Keratinocyte (primary cell): ENCODE measurements around the gene FES.

Experiments used
- EZH2 ChIP-seq: IDR thresholded peaks from one replicate; pipeline ENCODE4 v1.6.1; 2012; ENCODE audit warnings: inconsistent platforms, mild to moderate bottlenecking, low read length, moderate library complexity
- TF ChIP-seq, protein P1 (sequence below), 3 experiments: IDR thresholded peaks in 1 of 3; conservative IDR thresholded peaks in 1 of 3; optimal IDR thresholded peaks in 1 of 3; 2 replicates in 2 of 3; 3 replicates in 1 of 3; pipeline versions ENCODE3 to v1.5.1; 2011; ENCODE audit warnings: low read length in 3 of 3, mild to moderate bottlenecking in 3 of 3, moderate library complexity in 2 of 3, control low read depth in 1 of 3, inconsistent platforms in 1 of 3; ENCODE audit not compliant: insufficient read depth in 2 of 3; ENCODE audit errors: extremely low read depth in 1 of 3

DNA sequence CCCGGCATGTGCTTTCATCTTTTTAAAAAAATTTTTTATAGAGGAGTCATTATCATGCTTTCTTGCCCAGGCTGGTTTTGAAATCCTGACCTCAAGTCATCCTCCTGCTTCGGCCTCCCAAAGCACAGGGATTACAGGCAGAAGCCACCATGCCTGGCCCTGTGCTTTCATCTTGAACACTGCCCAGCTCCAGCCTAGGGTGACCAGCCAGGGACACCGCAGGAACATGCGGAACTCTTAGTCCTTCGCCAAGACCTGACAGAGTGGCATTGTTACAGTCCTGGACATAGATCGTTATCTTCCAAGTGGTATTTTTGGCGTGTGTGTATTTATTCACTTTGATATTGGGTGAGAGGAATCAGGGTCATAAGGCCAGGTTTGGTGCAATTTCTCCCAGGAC lies 23.9 kb upstream of the FES start:
- TF ChIP-seq, protein P1, sequence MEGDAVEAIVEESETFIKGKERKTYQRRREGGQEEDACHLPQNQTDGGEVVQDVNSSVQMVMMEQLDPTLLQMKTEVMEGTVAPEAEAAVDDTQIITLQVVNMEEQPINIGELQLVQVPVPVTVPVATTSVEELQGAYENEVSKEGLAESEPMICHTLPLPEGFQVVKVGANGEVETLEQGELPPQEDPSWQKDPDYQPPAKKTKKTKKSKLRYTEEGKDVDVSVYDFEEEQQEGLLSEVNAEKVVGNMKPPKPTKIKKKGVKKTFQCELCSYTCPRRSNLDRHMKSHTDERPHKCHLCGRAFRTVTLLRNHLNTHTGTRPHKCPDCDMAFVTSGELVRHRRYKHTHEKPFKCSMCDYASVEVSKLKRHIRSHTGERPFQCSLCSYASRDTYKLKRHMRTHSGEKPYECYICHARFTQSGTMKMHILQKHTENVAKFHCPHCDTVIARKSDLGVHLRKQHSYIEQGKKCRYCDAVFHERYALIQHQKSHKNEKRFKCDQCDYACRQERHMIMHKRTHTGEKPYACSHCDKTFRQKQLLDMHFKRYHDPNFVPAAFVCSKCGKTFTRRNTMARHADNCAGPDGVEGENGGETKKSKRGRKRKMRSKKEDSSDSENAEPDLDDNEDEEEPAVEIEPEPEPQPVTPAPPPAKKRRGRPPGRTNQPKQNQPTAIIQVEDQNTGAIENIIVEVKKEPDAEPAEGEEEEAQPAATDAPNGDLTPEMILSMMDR (optimal IDR thresholded peaks at IDR 0.05 in 1 of 3, IDR thresholded peaks at IDR 0.05 in 1 of 3, conservative IDR thresholded peaks at IDR 0.05 in 1 of 3; ENCODE audit: extremely low read depth in 1 of 3, insufficient read depth in 2 of 3, low read length in 3 of 3), result no peak
- no peak for TF ChIP-seq EZH2
